ENCODE measurements around the gene SEMA3B.
"Not testable (repeated sequence)": the region's sequence is repeated elsewhere in the genome, so short reads cannot be mapped to it uniquely, and the experiment has no call there.

Gene SEMA3B

DNA sequence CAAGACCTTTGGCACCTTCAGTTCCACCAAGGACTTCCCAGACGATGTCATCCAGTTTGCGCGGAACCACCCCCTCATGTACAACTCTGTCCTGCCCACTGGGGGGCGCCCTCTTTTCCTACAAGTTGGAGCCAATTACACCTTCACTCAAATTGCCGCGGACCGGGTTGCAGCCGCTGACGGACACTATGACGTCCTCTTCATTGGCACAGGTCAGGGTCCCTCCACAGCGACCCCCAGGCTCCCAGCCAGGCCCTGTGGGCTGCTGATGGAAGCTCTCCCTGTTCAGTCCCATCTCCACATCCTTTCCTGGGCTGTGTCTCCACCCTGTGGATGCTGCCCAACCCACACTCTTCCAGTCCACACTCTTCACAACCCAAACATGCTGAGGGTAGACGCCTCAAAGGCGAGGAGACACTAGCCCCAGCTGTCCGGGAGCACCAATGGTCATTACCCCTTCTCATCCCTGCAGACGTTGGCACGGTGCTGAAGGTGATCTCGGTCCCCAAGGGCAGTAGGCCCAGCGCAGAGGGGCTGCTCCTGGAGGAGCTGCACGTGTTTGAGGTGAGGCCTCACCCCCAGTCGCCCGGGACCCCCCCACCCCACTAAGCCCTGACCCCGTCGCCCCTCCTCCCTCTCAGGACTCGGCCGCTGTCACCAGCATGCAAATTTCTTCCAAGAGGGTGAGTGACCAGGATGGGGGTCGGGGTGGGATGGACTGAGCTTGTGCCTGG lies 5.6 kb downstream of the SEMA3B start:
- DNase-seq = no peak

GRCh38 chr3:50275141-50275995 lies 6.4 kb downstream of the SEMA3B start:
- no peak for DNase-seq

GRCh38 chr3:50275996-50276761 lies 7.2 kb downstream of the SEMA3B start:
- DNase-seq = no peak

DNA sequence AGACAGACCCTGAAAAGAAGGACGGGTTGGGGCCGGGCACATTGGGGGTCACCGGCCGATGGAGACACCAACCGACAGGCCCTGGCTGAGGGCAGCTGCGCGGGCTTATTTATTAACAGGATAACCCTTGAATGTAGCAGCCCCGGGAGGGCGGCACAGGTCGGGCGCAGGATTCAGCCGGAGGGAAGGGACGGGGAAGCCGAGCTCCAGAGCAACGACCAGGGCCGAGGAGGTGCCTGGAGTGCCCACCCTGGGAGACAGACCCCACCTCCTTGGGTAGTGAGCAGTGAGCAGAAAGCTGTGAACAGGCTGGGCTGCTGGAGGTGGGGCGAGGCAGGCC lies 7.8 kb downstream of the SEMA3B start:
- no peak for DNase-seq

DNA sequence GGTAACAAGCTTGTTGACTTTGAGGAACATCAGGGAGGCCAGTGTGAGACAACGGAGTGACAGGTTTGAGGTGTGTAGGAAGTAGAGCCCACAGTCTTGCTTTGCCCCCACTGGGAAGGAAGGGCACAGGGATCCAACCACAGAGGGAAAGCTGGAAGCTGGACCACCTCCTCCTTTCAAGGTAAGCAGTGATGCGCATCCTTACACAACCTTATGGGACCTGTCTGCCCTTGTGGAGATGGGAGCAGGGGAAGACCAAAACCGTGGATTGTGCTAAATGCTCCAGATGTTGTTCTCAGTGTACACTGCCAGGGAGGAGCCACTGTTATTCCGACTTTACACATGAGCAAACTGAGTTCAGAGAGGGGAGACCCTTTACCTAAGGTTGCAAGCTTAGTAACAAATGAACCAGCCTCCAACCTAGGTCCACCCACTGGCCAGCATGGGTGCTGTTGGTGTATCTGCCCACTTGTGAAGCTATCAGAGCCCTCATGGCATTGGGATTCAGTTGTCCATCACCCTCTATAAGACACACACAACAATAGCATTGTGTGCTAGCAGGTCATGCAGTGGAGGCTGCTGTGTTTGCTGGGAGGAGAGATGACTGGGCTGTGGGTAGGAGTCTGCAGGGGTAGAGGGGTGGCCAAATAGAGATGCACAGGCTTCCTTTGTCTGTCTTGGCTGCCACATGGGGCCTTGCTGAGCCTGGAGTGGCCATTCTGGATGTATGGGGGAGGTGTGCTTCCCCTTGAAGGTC lies 9.4 kb downstream of the SEMA3B start:
- DNase-seq = no peak

- no peak for DNase-seq
These were observed 9.9 kb downstream of the SEMA3B start, which contains the start of gene LSMEM2 for GRCh38 chr3:50278880-50279224. Gene LSMEM2 (plus strand): TSS chr3:50279087. CDS start chr3:50279114, 27 bp downstream.

- DNase-seq = no peak
These were observed 10.5 kb downstream of the SEMA3B start for GRCh38 chr3:50279255-50280016.

DNA sequence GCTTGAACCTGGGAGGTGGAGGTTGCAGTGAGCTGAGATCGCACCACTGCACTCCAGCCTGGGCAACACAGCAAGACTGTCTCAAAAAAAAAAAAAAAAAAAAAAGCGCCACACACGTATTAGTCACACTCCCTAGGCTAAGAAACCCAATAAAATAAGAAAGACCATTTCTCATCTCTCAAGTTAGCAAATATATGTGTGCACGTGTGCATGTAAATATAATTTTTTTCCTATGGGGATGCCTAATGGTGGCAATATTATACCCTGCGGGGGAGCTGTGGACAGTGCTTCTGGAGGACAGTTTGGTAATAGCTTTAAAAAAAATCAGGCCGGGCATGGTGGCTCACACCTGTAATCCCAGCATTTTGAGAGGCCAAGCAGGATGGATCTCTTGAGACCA lies 15.2 kb downstream of the SEMA3B start:
- DNase-seq = not testable (repeated sequence)

- DNase-seq = no peak
These were observed 17.6 kb downstream of the SEMA3B start for GRCh38 chr3:50286322-50287227.

- DNase-seq = no peak
These were observed 18.3 kb downstream of the SEMA3B start for GRCh38 chr3:50287262-50287661.

DNA sequence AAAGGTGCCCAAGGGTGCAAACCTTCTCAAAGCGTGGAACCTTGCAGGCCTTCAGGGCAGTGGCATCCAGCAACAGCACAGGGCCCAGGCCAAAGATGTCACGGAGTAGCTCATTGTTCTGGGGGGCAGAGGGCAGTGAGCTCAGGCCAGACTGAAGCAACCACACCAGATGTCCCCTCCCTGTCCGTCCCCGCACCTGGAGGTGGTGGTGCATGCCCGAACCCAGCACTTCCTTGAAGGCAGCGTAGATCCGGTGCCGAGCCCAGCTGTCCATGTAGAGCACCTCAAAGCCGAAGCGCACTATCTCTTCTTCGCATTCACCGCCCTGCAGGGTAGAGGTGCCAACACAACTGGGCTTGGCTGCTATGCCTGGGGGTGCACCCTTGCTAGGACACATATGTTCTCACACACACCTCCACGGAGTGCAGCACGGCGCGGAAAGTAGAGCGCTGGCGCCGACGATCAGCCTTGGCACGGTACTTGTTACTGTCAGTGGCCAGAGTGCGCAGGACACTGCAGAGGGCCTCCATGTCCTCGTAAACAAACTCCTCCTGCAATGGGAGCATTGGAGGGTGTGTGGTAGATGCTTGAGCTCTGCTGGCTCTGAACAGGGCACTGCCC lies 19.6 kb downstream of the SEMA3B start:
- DNase-seq = no peak

- no peak for DNase-seq
These were observed 20.2 kb downstream of the SEMA3B start for GRCh38 chr3:50289130-50289529.

DNA sequence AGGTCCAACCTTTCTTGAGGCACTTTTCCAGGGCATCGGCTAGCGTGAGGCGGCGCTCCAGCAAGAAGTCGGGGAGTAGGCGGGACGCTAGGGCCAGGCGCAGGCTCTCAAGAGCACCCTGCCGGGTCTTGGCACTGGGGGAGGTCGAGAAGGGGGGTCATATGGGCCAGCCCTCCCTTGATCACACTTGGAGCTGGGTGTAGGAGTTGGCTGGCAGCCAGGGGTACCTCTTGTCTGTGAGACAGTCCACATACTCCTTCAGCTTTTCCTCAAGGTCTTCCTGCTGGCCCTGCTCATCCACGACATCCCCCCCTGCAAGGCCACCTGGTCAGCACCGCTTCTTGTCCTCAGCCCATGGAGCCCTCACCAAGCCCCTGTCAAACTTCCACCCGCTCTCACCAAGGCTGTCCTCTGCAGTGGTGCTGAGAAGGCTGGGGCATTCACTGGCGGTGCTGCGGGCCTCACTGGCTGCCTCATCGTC lies 21.3 kb downstream of the SEMA3B start:
- DNase-seq = no peak

DNA sequence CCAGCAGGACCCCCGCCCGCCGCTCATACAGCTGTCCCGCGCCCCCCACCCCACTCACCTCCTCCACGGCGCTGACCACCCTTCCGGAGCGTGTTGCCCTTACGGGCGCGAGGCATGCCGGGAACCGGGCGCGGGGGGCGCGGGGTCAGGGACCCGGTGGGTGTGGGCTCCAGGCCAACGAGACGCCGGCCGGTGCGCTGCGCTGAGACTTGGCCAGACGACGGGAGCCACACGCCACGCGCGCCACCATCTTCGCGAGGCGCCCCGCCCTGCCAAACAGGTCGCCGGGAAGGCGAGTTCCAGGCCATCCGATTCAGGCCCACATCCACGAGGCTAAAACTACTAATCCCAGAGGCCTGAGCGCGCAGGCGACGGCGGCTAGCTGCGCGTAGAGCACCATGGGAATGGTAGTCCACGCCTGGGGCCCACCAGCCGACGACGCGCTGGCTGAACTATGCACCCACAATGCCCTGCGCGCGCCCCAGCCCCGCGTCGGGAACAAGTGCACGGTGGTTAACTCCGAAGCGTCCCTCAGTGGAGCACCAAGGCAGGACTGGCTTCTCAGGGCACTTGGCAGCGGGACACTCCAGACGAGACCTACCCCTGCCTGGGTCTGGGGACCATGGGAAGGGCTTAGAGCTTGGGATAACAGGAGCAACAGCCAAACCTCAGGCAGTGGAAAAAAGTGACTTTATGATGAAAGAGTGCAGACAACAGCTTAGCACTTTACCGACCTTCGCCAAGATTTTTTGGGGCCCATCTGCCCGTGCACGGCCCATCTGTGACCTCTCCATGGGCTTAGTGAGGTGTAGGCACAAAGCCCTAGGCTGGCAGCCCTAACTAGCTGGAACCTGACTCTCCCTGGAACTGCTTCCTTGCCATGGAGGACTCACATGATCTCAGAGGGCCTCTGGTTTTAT lies 23.5 kb downstream of the SEMA3B start, which contains the start of gene IFRD2:
IFRD2 (minus strand) TSS at position 271 of the 920 bp plus-strand sequence; CDS start at position 116, 155 bp downstream.
- DNase-seq = peak; percentile 85

- DNase-seq = no peak
These were observed 24.3 kb downstream of the SEMA3B start for GRCh38 chr3:50293079-50293801.

- DNase-seq = no peak
These were observed 25.1 kb downstream of the SEMA3B start for GRCh38 chr3:50294089-50294488.

DNA sequence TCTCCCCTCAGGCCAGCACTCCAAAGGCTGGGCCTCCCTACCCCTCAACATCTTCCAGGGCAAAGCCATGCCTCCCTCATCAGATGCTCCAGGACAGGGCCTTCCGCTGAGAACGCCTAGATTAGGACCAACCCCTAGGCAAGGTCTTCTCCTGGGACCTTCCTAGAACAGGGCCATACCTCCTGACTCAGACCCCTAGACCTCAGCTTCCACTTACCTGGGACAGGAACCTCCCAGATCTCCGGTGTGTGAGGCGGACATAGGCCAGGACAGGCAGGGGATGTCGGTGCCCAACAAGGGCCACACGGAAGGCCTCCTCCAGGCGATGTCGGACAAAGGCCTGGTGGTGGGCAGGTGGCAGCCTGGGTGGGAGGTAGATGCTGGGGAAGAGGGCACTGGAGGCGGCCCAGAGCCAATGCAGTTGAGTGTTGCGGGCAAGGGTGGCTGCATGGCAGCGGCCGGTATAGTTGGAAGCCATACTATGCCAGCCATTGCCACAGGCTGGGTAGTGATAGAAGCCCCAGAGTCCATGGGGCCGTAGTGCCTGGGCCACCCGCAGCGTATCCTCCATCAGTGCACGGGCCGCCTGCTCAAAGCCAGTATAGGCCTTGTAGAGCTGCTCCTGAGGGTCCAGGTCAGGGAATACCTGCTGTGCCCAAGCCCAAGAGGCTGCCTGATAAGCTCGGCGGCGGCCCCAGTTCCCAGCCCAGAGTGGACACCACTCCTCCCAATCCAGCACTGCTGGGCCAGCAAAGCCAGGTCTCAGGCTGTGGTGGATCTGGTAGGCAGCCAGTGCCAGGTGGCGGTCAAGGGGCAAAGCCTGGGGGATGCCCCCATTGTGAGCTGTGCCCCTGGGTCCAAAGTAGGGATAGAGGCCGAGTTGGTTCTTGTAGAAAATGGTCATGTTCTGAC lies 25.8 kb downstream of the SEMA3B start:
- no peak for DNase-seq

Measured in NCI-H2107 (cell line).